ENCODE measurements around the gene METTL17.

Gene METTL17

DNA sequence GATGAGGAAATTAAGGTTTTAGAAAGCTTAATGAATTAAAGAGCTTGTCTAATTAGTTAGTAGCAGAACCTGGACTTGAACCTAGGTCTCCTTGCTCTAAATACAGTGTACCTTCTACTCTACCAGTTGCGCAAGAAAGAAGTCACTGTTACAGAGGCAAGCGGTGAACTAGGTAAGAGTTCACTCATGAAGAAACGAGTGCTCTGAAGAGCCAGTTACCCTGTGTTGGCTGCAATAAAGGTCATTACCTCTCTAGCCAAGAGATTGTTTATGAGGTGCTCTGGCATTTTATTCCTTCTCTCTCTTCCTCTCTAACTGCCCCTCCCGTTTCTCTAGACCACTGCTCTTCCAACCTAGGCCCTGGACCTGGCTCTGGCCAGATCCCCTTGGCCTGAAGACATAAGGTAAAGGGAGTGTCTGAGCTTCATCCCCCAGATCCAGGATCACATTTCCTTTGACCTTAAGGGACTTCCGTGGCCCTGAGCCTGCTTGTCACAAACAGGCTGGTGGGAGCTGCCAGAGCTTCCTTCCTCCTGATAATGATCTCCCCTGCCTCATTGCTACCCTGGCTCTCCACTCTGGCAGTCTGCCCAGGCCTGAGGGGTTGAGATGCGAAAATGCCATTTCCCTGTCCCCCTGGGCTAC, 54.3 kb downstream of the METTL17 start:
- DNase-seq (ENCODE audit: low spot score): no peak
- TF ChIP-seq, protein P1, sequence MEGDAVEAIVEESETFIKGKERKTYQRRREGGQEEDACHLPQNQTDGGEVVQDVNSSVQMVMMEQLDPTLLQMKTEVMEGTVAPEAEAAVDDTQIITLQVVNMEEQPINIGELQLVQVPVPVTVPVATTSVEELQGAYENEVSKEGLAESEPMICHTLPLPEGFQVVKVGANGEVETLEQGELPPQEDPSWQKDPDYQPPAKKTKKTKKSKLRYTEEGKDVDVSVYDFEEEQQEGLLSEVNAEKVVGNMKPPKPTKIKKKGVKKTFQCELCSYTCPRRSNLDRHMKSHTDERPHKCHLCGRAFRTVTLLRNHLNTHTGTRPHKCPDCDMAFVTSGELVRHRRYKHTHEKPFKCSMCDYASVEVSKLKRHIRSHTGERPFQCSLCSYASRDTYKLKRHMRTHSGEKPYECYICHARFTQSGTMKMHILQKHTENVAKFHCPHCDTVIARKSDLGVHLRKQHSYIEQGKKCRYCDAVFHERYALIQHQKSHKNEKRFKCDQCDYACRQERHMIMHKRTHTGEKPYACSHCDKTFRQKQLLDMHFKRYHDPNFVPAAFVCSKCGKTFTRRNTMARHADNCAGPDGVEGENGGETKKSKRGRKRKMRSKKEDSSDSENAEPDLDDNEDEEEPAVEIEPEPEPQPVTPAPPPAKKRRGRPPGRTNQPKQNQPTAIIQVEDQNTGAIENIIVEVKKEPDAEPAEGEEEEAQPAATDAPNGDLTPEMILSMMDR (IDR thresholded peaks at IDR 0.05; ENCODE audit: borderline replicate concordance, control extremely low read depth, extremely low read depth, insufficient read depth, missing control alignments): no peak
- in situ Hi-C loops (cut with MboI; ENCODE audit: low sequenced_read_pairs, unreplicated experiment): no loop called here

Data from GM13976 (cell line).